Measurements from ENCODE around the gene KCTD16.

Gene KCTD16

DNA sequence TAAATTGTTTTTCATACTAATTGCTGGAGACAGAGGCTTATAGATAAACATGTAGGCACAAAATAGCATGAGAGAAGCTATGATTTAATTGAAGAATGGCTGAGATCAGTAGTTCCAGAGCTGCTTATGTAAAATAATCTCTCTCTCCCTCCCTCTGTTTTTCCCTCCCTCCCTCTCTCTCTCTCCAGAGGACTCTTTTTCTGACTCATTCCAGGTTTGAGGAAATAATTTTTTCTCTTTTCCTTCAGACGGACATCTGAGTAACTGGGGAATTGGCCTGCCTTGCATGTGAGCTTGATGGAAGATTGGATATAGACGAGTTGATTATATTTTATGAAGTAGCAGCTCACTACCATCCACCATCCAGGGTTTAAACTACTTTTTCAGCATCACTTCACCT lies 35.5 kb downstream of the KCTD16 start:
- no peak for FAIRE-seq
- no peak for DNase-seq (ENCODE audit: low spot score)

DNA sequence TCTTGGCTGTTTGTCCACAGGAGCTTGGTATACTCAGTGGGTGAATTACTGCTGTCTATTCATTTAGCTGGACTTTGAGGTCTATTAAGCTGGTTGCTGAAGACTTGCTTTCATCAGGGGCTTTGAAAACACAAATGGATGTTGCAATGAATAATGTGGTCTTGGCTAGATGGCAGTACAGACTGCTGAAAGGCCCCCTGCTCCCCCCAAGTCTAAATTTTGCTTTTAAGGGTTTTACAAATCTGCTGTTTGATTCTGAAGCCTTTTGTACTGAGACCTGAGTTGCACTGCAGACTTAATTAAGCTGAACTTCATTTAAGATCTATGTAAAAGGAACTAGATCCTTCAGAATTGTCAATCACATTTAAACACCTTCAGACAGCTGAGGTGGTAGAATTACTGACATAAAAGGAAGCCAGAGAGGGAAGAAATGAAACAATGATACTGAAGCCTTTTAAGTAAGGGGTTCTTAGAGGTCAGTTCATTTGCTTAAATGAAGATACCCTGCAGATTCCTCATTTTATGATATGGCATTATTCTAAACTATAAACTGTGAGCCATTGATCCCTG lies 37.3 kb downstream of the KCTD16 start:
- DNase-seq (ENCODE audit: low spot score): no peak
- FAIRE-seq: no peak

DNA sequence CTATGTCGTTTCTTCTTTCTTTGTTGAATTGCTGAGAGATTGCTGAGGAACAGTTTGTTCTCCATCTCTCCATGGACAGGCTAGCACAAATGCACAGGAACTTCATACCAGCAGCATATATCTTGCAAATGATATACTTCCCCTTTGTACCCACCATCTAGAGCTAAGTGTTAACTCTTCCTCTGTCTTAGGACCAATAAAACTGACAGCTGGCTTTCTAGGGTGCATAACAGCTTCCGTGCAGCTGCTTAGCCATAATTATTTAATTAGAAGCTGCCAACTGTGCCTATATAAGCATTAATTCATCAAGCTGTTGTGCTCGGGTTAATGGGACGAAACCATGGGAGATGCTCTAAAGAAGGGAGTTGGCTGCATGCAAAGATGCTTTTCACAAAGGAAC lies 38.7 kb downstream of the KCTD16 start:
- DNase-seq (ENCODE audit: low spot score): no peak
- FAIRE-seq: no peak

DNA sequence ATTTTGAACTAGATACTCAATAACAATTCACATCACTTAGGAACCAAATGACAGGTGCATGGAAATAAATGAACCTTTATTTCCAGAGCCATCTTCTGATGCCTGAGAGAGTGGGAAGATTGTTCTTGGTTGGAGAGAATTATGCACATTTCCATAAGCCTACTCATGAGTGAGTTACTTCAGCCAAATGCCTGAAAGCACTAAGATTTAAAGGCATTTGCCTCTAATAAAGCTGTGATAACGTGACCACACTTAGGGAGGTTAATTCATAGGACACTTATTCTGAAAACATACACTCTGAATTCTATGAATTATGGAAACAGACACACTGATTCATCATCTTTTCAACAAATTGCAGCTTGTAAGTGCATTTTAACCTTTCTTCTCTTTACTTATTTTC lies 40.0 kb downstream of the KCTD16 start:
- FAIRE-seq (no peak), DNase-seq (ENCODE audit: low spot score) (no peak)

- no peak for DNase-seq (ENCODE audit: low spot score)
- FAIRE-seq: no peak
Observed at GRCh38 chr5:144219869-144220268, 49.2 kb downstream of the KCTD16 start.

GRCh38 chr5:144227363-144227999 lies 56.8 kb downstream of the KCTD16 start:
- FAIRE-seq (no peak), DNase-seq (ENCODE audit: low spot score) (no peak)

DNA sequence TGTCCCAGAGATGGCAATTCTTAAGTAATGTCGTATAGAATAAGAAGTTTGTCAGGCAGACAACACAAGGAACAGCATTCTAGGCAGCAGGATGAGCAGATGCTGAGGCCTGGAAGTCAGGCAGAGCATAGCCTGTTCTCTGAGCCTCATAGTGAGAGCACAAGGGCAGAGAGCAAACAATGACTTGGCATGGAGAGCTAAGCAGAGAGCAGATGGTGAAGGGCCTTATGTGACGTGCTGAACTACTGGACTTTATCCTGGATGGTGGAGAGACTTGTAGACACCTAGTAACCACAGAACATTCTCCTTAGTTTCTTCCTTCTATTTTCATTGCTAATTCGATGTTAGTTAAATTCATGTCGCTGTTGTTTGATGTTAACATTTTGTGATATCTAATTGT lies 60.1 kb downstream of the KCTD16 start:
- FAIRE-seq (no peak), DNase-seq (ENCODE audit: low spot score) (no peak)

GRCh38 chr5:144232285-144232684 lies 61.6 kb downstream of the KCTD16 start:
- FAIRE-seq: no peak
- DNase-seq (ENCODE audit: low spot score): no peak

GRCh38 chr5:144236499-144236898 lies 65.8 kb downstream of the KCTD16 start:
- DNase-seq (ENCODE audit: low spot score) (no peak), FAIRE-seq (no peak)

DNA sequence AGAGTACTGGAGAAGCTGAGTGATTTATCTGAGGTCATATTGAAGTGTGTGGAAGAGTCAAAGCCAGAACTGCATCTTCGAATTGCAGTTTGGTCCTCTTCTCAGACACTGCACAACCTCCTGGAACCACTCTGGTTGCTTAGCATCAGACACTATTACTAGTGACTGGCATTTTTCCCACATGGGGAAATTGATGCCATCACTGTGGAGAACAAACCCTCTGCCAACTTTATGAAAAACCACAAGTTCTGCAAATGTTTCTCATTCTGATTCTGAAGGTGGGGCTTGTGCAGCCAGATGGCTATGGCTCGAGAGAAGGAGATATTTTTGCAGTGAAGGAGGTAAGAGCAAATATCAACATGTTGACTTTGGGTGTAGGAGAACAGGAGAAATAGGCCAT lies 67.2 kb downstream of the KCTD16 start:
- FAIRE-seq (no peak), DNase-seq (ENCODE audit: low spot score) (no peak)

DNA sequence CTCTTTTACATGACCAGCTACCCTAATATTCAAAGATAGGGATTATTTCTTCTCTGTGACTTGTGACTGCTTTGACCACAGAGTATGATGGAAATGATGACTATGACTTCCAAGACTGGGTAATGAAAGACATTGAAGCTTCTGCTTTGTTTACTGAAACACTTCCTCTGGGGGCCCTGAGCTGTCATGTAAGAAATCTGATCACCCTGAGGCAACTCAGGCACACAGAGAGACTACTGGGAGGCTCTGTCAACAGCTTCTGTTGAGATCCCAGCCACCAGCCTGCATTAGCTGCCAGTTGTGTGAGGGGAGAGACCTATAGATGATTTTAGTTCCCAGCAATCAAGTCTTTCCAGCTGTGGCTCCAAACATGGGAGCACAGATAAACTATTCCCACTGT lies 76.5 kb downstream of the KCTD16 start:
- DNase-seq (ENCODE audit: low spot score) (no peak), FAIRE-seq (no peak)

- DNase-seq (ENCODE audit: low spot score) (no peak), FAIRE-seq (no peak)
Observed at GRCh38 chr5:144248015-144248414, 77.3 kb downstream of the KCTD16 start.

DNA sequence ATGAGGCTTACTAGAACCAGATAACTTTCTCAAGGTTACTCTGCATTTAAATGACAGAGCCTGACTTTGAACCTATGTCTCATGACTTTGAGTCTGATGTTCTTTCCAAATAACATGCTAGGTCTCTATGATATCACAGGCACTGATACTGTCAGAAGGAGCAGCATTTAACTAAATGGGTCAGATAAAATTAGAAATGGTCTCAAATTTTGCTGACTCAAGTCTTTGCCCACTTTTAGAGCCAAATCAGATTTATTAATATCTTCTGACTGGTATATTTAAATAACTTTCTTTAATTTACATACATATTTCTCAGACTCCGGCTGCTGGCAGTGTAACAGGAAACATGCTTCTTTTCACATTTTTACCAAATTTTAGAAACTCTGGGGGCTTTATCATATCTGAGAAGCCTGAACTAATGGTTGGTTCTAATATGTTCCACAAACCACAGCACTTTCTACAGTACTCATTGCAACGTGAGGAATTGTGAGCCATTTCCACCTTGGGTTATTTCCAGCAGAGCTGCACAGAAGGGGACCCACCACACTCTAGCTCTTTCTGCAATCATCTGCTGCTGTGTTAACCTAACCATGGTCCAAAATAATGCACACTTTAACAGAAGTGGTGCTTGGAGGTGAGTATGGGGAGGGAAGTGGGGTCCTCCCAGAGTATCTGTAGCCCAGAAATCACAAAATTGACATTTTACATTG lies 79.2 kb downstream of the KCTD16 start:
- no peak for FAIRE-seq

GRCh38 chr5:144254552-144254951 lies 83.9 kb downstream of the KCTD16 start:
- DNase-seq (ENCODE audit: low spot score) (no peak), FAIRE-seq (no peak)

More for the DNA sequence above, 79.2 kb downstream of the KCTD16 start:
- DNase-seq (ENCODE audit: low spot score): no peak

DNA sequence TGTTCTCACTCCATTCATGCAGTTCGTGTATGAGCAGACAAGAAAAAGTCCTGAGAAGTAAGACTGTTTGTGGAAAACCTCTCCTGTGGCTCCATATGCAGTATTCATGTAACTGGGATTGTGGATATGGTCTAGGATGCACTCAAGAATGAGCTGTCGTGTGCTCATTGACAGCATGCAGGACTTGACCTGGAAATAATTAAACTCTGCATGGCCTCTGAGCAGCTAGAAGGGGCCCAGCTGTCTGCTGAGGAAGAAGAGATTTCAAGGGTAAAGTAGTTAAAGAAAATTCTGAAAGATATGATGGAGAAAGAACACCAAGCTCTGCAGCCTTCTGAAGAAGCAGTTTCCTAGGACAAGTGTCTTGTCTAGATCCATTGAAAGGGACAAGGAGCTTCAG lies 89.4 kb downstream of the KCTD16 start:
- FAIRE-seq: no peak

DNA sequence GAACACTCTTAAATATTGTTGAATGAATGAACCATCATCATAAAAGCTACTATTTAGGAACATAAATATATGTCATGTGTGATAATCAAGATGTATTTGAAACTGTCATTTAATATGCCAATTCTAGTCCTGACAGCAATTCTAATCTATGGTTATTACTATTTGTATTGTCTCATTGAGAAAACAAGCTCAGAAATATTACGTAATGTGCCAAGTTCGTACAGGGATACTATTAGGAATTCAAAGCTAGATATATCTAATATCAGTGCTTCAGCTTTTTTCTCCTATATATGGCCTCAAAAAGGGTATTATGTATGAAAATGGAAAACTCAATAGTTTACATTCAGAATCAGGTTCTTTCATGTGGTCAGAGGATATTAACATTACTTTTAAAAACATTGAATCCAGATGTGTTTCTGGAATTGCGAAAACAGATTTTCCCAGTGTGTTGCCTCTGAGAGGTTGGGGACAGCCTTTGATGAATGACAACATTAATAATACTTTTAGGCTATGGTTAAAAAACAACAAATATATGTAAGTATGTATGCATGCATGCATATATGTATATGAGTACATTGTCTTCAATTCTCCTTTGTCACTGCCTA lies 95.1 kb downstream of the KCTD16 start:
- FAIRE-seq (no peak), DNase-seq (ENCODE audit: low spot score) (no peak)

More for the DNA sequence above, 89.4 kb downstream of the KCTD16 start:
- no peak for DNase-seq (ENCODE audit: low spot score)

GRCh38 chr5:144267961-144268513 lies 97.4 kb downstream of the KCTD16 start:
- no peak for FAIRE-seq
- DNase-seq (ENCODE audit: low spot score): no peak

- FAIRE-seq (no peak), DNase-seq (ENCODE audit: low spot score) (no peak)
Observed at GRCh38 chr5:144273232-144274027, 102.8 kb downstream of the KCTD16 start.

DNA sequence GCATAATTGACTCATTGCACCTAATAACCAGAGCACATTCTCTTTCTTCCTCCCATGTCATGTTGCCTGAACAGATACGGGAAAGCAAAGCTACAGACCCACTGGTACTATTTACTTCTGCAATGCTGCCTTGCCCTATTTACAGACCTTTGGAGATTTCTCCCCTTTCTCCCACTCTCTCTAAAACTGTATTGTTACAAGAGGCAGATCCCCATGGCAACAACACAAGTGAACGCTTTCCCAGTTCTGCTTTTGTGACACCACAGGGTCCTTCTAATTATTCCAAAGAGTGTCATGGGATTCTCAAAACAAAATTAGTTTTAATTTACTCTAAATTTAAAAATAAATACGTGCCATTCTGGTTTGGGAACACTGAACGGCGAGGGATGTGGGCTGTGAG lies 104.7 kb downstream of the KCTD16 start:
- no peak for DNase-seq (ENCODE audit: low spot score)
- FAIRE-seq: no peak

- DNase-seq (ENCODE audit: low spot score) (no peak), FAIRE-seq (no peak)
Observed at GRCh38 chr5:144276034-144276822, 105.6 kb downstream of the KCTD16 start.

DNA sequence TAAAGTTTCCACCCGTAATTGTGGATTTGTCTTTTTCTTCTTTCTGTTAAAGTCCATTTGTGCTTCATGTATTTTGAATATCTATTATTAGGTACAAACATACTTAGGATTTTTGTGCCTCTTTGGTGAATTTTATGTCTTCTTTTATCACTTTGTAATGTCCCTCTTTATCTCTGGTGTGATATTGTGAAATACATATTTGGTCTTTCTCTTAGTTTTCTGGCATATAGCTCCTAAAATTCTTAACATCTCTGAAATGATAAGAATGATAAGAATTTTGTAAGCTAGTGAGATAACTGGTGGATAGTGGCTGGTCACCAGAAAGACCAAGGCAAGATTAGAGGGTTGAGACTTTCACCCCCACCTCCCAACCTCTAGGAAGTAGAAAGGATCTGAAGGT lies 111.1 kb downstream of the KCTD16 start:
- no peak for DNase-seq (ENCODE audit: low spot score)
- FAIRE-seq: no peak
